Measurements from ENCODE around the gene C3orf70. TPM values are rescaled to one million over a fixed set of nuclear protein-coding genes. Genes with fewer than 3 reads are reported as not detected.

The C3orf70 gene
- 30.6 TPM for total RNA-seq

- FAIRE-seq, result no peak
Measured at GRCh38 chr3:185152410-185153170, at the start of gene C3orf70. TSS of gene C3orf70 (minus strand) at chr3:185153060. CDS start at chr3:185152823, 237 bp downstream.

GRCh38 chr3:185200639-185201038 lies 47.8 kb upstream of the C3orf70 start:
- DNase-seq (ENCODE audit: low spot score in 2 of 2), result no peak
- FAIRE-seq, result no peak

More at GRCh38 chr3:185152410-185153170, at the start of gene C3orf70:
- peak; percentile 80 to 82 for DNase-seq (ENCODE audit: low spot score in 2 of 2)

- DNase-seq (ENCODE audit: low spot score in 2 of 2), result no peak
- FAIRE-seq, result no peak
Measured at GRCh38 chr3:185199671-185200070, 46.8 kb upstream of the C3orf70 start.

GRCh38 chr3:185199206-185199605 lies 46.3 kb upstream of the C3orf70 start:
- FAIRE-seq, result no peak
- DNase-seq (ENCODE audit: low spot score in 2 of 2), result no peak

- no peak for DNase-seq (ENCODE audit: low spot score in 2 of 2)
- FAIRE-seq, result no peak
Measured at GRCh38 chr3:185197068-185197467, 44.2 kb upstream of the C3orf70 start.

- DNase-seq (ENCODE audit: low spot score in 2 of 2) (no peak), FAIRE-seq (no peak)
Measured at GRCh38 chr3:185195652-185196051, 42.8 kb upstream of the C3orf70 start.

GRCh38 chr3:185188816-185189215 lies 36.0 kb upstream of the C3orf70 start:
- no peak for FAIRE-seq
- DNase-seq (ENCODE audit: low spot score in 2 of 2), result no peak

- DNase-seq (ENCODE audit: low spot score in 2 of 2) (no peak), FAIRE-seq (no peak)
Measured at GRCh38 chr3:185187391-185187790, 34.5 kb upstream of the C3orf70 start.

- peak; percentile 6 to 17 for DNase-seq (ENCODE audit: low spot score in 2 of 2)
Measured at GRCh38 chr3:185176750-185177359, 24.0 kb upstream of the C3orf70 start.

GRCh38 chr3:185175370-185175987 lies 22.6 kb upstream of the C3orf70 start:
- no peak for FAIRE-seq
- DNase-seq (ENCODE audit: low spot score in 2 of 2), result peak; percentile 23 to 28

More at GRCh38 chr3:185176750-185177359, 24.0 kb upstream of the C3orf70 start:
- peak; percentile 77 for FAIRE-seq

- DNase-seq (ENCODE audit: low spot score in 2 of 2) (no peak), FAIRE-seq (no peak)
Measured at GRCh38 chr3:185172086-185173049, 19.5 kb upstream of the C3orf70 start.

- DNase-seq (ENCODE audit: low spot score in 2 of 2), result no peak
- FAIRE-seq, result no peak
Measured at GRCh38 chr3:185164428-185165217, 11.8 kb upstream of the C3orf70 start.

- no peak for FAIRE-seq
- no peak for DNase-seq (ENCODE audit: low spot score in 2 of 2)
Measured at GRCh38 chr3:185162634-185163033, 9.8 kb upstream of the C3orf70 start.

GRCh38 chr3:185161761-185162160 lies 8.9 kb upstream of the C3orf70 start:
- DNase-seq (ENCODE audit: low spot score in 2 of 2) (no peak), FAIRE-seq (no peak)

GRCh38 chr3:185157347-185157746 lies 4.5 kb upstream of the C3orf70 start:
- no peak for FAIRE-seq
- DNase-seq (ENCODE audit: low spot score in 2 of 2), result no peak

GRCh38 chr3:185155678-185156077 lies 2.8 kb upstream of the C3orf70 start:
- no peak for DNase-seq (ENCODE audit: low spot score in 2 of 2)
- FAIRE-seq, result no peak

GRCh38 chr3:185153861-185154629 lies 1.2 kb upstream of the C3orf70 start:
- FAIRE-seq (no peak), DNase-seq (ENCODE audit: low spot score in 2 of 2) (peak; percentile 27 to 42)

- DNase-seq (ENCODE audit: low spot score in 2 of 2) (peak in 1 of 2 donors; percentile 52), FAIRE-seq (no peak)
Measured at GRCh38 chr3:185153171-185153771, 411 bp upstream of the C3orf70 start.

Measured in frontal cortex (tissue), 4 donors.